Measurements from ENCODE around the gene ATG2A.

The ATG2A gene

DNA sequence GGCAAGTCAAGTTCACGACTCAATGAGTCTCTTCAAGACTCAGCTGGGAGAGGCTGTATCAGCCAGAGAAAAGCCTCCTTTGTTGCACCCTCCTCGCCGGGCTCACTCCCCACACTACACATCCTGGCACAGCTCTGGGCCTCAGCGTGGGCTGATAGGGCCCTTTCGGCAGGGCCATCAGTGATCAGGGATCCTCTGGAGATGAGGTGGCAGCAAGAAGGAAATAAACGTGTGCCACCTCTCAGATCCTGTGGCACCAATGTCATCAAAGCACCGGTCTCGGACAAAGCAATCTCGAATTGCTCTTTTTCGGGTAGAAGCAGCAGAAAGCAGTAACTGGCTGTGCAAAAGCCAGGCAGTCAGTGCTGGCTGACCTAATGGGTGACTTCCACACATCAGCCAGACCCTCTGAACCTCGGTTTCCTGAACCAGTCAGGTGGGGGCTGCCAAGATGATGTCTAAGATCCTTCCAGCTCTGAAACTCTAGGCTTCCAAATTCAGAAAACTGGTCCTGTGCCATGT lies 40.7 kb downstream of the ATG2A start:
- DNase-seq (ENCODE audit: insufficient read length, low spot score) (no peak), FAIRE-seq (no peak)

DNA sequence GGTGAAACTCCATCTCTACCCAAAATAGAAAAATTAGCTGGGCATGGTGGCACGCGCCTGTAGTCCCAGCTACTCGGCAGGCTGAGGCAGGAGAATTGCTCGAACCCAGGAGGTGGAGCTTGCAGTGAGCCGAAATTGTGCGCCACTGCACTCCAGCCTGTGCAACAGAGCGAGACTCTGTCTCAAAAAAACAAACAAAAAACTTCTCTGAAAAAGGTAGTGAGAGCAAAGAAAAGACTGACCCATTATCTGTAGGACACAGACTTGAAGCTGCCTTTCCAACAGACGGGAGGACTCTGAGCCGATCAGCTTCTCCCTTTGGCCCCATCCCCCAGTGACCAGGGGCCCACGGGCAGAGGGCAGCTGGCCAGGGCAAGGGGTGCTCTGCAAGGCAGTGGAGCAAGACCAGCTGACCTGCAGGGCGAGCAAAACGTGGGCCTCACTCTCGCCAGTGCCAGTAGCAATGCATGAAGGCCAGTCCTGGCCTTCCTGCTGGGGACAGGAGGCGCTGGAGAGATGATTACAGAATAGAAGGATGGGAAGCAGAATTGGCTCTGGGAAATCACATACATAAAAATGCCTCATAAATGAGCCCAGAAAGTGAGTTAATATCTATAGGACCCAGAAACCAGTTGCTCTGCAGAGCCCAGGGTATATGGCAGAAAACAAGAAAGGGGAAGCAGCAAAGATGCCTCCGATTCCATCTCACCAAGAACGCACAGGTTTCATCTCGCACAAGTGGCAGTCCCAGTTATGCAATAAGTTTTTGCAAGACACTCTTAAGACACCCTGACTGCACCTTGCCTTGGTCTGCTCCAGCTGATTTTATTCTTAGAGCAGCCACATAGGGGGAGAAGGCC lies 41.4 kb downstream of the ATG2A start:
- DNase-seq (ENCODE audit: insufficient read length, low spot score) (no peak), FAIRE-seq (no peak)

More for the DNA sequence above, 40.7 kb downstream of the ATG2A start:
- TF ChIP-seq, protein P1, sequence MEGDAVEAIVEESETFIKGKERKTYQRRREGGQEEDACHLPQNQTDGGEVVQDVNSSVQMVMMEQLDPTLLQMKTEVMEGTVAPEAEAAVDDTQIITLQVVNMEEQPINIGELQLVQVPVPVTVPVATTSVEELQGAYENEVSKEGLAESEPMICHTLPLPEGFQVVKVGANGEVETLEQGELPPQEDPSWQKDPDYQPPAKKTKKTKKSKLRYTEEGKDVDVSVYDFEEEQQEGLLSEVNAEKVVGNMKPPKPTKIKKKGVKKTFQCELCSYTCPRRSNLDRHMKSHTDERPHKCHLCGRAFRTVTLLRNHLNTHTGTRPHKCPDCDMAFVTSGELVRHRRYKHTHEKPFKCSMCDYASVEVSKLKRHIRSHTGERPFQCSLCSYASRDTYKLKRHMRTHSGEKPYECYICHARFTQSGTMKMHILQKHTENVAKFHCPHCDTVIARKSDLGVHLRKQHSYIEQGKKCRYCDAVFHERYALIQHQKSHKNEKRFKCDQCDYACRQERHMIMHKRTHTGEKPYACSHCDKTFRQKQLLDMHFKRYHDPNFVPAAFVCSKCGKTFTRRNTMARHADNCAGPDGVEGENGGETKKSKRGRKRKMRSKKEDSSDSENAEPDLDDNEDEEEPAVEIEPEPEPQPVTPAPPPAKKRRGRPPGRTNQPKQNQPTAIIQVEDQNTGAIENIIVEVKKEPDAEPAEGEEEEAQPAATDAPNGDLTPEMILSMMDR (IDR thresholded peaks at IDR 0.05; ENCODE audit: insufficient read depth, missing control alignments) = no peak

DNA sequence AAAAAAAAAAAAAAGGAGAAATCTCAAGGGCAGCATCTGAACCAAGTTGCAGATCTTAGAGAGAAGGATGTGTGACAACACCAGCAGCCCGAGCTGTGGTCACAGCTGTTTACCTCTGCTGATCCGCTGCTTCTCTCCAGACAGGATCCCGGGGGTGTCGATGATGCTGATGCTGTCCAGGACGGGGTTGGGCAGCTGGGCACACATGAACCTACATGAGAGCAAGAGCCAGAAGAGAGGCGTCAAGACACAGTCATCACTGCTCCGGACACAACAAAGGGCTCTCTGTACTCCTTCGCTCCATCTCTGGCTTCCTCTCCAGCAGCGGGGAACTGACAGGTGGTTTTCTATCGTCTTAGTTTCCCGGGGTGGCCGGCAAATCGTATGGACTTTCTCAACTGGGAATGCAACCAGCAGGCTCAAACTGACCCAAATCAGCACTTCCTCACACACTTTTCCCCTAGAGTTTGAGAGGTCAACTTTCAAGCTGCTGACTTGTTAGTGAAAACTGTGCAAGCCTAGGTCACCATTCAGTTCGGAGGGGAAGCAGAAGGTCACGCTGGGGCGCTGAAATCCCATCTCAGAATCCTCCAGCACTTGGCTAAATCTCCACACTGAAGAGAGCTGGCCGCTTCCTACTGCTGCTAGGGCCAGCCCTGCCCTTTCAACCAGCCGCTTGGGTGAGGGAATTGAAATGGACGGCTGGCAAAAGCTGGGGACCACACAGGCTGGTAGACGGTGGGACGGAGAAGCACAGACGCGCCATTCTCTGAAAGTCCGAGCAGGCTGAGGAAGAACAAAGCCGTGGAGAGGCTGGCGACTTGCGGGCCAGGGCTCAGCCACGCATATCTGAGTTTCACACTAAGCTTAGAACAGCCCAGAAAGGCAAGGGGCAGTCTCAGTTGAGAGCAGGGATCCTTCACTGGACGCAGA lies 42.4 kb downstream of the ATG2A start:
- FAIRE-seq = no peak
- TF ChIP-seq, protein P1 (IDR thresholded peaks at IDR 0.05; ENCODE audit: insufficient read depth, missing control alignments) = no peak
- DNase-seq (ENCODE audit: insufficient read length, low spot score) = no peak

More for the DNA sequence above, 41.4 kb downstream of the ATG2A start:
- TF ChIP-seq, protein P1 (IDR thresholded peaks at IDR 0.05; ENCODE audit: insufficient read depth, missing control alignments) = no peak

- no peak for FAIRE-seq
- TF ChIP-seq, protein P1 (IDR thresholded peaks at IDR 0.05; ENCODE audit: insufficient read depth, missing control alignments) = no peak
Measured at GRCh38 chr11:64872790-64873488, 44.1 kb downstream of the ATG2A start.

GRCh38 chr11:64871492-64871891 lies 45.5 kb downstream of the ATG2A start:
- FAIRE-seq (no peak), DNase-seq (ENCODE audit: insufficient read length, low spot score) (no peak)
- TF ChIP-seq, protein P1 (IDR thresholded peaks at IDR 0.05; ENCODE audit: insufficient read depth, missing control alignments) = no peak

More at GRCh38 chr11:64872790-64873488, 44.1 kb downstream of the ATG2A start:
- no peak for DNase-seq (ENCODE audit: insufficient read length, low spot score)

DNA sequence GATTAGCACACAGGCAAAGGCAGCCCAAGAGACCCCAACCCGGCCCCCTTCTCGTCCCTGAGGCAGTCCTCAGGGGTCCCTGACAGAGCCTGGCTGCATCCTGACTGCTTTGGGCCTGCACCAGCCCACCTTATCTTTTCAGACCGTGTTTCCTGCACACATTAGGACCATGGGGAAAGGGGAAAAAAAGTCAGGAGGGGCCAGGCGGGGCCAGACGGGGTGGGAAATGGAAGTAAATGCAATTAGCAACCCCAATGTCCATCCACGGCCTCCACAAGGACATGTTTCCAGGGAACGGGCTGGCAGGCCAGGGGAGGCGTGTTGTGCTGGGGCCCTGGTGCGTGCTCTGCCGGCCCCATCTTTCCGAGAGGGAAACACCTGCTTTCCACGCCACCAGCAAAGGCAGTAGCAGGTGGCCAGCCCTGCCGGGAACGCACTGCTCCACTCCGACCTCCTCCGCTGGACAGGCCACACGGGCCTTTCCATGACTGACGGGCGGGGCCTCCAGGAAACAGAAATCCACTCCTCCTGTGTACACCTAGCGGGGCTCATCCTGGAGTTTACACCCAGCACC lies 46.0 kb downstream of the ATG2A start:
- FAIRE-seq (no peak), DNase-seq (ENCODE audit: insufficient read length, low spot score) (no peak)
- TF ChIP-seq, protein P1 (IDR thresholded peaks at IDR 0.05; ENCODE audit: insufficient read depth, missing control alignments) = no peak
